ENCODE measurements around the gene TAF10.

GRCh38 chr11:6587360-6587953, 24.6 kb downstream of the TAF10 start:
- no peak for TF ChIP-seq CTCF (IDR thresholded peaks at IDR 0.05)
- TF ChIP-seq POLR2AphosphoS5 (IDR thresholded peaks at IDR 0.05; ENCODE audit: low read depth, low read length): no peak
- TF ChIP-seq REST (IDR thresholded peaks at IDR 0.05; ENCODE audit: insufficient read depth in 1 of 2, low read depth in 2 of 2, low read length in 1 of 2): no peak
